Progenitor cell of endocrine pancreas (in vitro differentiated cells): ENCODE data around the gene SYCN. TPM values are rescaled to one million over a fixed set of nuclear protein-coding genes. Genes with fewer than 3 reads are reported as not detected.
"Not testable (repeated sequence)": the region's sequence is repeated elsewhere in the genome, so short reads cannot be mapped to it uniquely, and the experiment has no call there.

Source experiments
- DNase-seq: peaks from one replicate; pipeline ENCODE4 v3.0.0; 2021; ENCODE audit warnings: low spot score; ENCODE audit not compliant: unreplicated experiment
- H3K27ac Mint-ChIP-seq: 2 replicates; pipeline ENCODE4 v1.8.0; 2021; ENCODE audit warnings: mild to moderate bottlenecking, moderate library complexity, mixed read lengths
- H3K27me3 Mint-ChIP-seq: 2 replicates; pipeline ENCODE4 v1.8.0; 2021; ENCODE audit warnings: mixed read lengths
- H3K36me3 Mint-ChIP-seq: 2 replicates; pipeline ENCODE4 v1.8.0; 2022; ENCODE audit warnings: mixed read lengths; ENCODE audit not compliant: insufficient read depth
- H3K4me1 Mint-ChIP-seq: 2 replicates; pipeline ENCODE4 v1.8.0; 2021; ENCODE audit warnings: low read depth, mixed read lengths
- H3K4me3 Mint-ChIP-seq: 2 replicates; pipeline ENCODE4 v1.8.0; 2021; ENCODE audit warnings: low read depth, mild to moderate bottlenecking, moderate library complexity, mixed read lengths
- H3K9me3 Mint-ChIP-seq: 2 replicates; pipeline ENCODE4 v1.8.0; 2021; ENCODE audit warnings: low read depth, mixed read lengths
- CTCF ChIP-seq: fragments of 200-600 bp; sonication (generic); IDR thresholded peaks from one replicate; pipeline ENCODE4 v1.5.0; 2021; ENCODE audit warnings: antibody characterized with exemption, mild to moderate bottlenecking; ENCODE audit not compliant: unreplicated experiment
- total RNA-seq: library from RNA; stranded (reverse); gene quantifications from 2 replicates; pipeline ENCODE4 v1.2.1, GENCODE V29; 2021

Gene SYCN
- total RNA-seq, 1 donor from 2014 or later: not detected

GRCh38 chr19:39248806-39249205 is 44.7 kb upstream of the SYCN start, which contains the start of gene IFNL4:
IFNL4 (minus strand) TSS chr19:39248856.
- peaks cover 72% of the 10 kb centered on the region for H3K27me3 Mint-ChIP-seq
- TF ChIP-seq CTCF: no peak
- no peaks in the 10 kb centered on the region for H3K4me1 Mint-ChIP-seq
- DNase-seq: no peak
- no peak within 1 kb of the TSS for H3K27ac Mint-ChIP-seq
- no peaks in the 10 kb centered on the region for H3K9me3 Mint-ChIP-seq
- no peaks in the 10 kb centered on the region for H3K36me3 Mint-ChIP-seq
- H3K4me3 Mint-ChIP-seq: no peak within 1 kb of the TSS

GRCh38 chr19:39247701-39248664 is 43.9 kb upstream of the SYCN start:
- no peak for TF ChIP-seq CTCF

GRCh38 chr19:39246951-39247669 is 43.0 kb upstream of the SYCN start:
- Mint-ChIP-seq H3K4me1 (no peaks in the 10 kb centered on the region), H3K27ac (no peak overlapping the region), H3K27me3 (peaks cover 61% of the 10 kb centered on the region), H3K36me3 (no peaks in the 10 kb centered on the region), H3K9me3 (no peaks in the 10 kb centered on the region), H3K4me3 (no peak overlapping the region)
- TF ChIP-seq CTCF: no peak
- no peak for DNase-seq

More at GRCh38 chr19:39247701-39248664, 43.9 kb upstream of the SYCN start:
- Mint-ChIP-seq H3K4me1 (no peaks in the 10 kb centered on the region), H3K36me3 (no peaks in the 10 kb centered on the region), H3K9me3 (no peaks in the 10 kb centered on the region), H3K4me3 (no peak overlapping the region), H3K27me3 (peaks cover 70% of the 10 kb centered on the region), H3K27ac (no peak overlapping the region)
- DNase-seq: no peak

- H3K4me3 Mint-ChIP-seq, DNase-seq, H3K36me3 Mint-ChIP-seq, H3K4me1 Mint-ChIP-seq, H3K27ac Mint-ChIP-seq, H3K9me3 Mint-ChIP-seq: not testable (repeated sequence)
- peaks cover 54% of the 10 kb centered on the region for H3K27me3 Mint-ChIP-seq
These were observed 41.1 kb upstream of the SYCN start for GRCh38 chr19:39245166-39245565.

- peaks cover 55% of the 10 kb centered on the region for H3K27me3 Mint-ChIP-seq
These were observed 40.5 kb upstream of the SYCN start, which contains the start of gene IFNL3 for GRCh38 chr19:39244410-39245100. IFNL3 (minus strand) TSS chr19:39245006; CDS start chr19:39244967, 39 bp downstream.

GRCh38 chr19:39243741-39244140 is 39.7 kb upstream of the SYCN start:
- DNase-seq, H3K4me1 Mint-ChIP-seq, H3K9me3 Mint-ChIP-seq, H3K27ac Mint-ChIP-seq, H3K36me3 Mint-ChIP-seq, H3K4me3 Mint-ChIP-seq: not testable (repeated sequence)
- peaks cover 49% of the 10 kb centered on the region for H3K27me3 Mint-ChIP-seq

More at GRCh38 chr19:39244410-39245100, 40.5 kb upstream of the SYCN start, which contains the start of gene IFNL3:
- not testable (repeated sequence) for H3K36me3 Mint-ChIP-seq, H3K4me3 Mint-ChIP-seq, H3K4me1 Mint-ChIP-seq, DNase-seq, H3K9me3 Mint-ChIP-seq, H3K27ac Mint-ChIP-seq
